Astrocyte (in vitro differentiated cells and primary cell): ENCODE results near the gene NSMCE1. TPM values are rescaled to one million over a fixed set of nuclear protein-coding genes. Genes with fewer than 3 reads are reported as not detected.

Experiments used
- DNase-seq: peaks from one replicate; pipeline ENCODE4 v3.0.0-alpha.2; 2010; ENCODE audit warnings: low read depth
- FAIRE-seq: peaks from 2 replicates; lab custom pipeline; 2011; peaks lifted over from hg19 to GRCh38; lab: Jason Lieb, UNC
- H2AFZ ChIP-seq: 2 replicates; pipeline ENCODE4 v1.6.0; 2012; ENCODE audit warnings: low read depth, low read length, inconsistent platforms
- H3K27ac ChIP-seq: 2 replicates; pipeline ENCODE4 v1.5.1; 2011; ENCODE audit warnings: low read depth, low read length, inconsistent platforms
- H3K27me3 ChIP-seq: 2 replicates; pipeline ENCODE4 v1.6.0; 2011; ENCODE audit warnings: low read length, inconsistent platforms; ENCODE audit not compliant: insufficient read depth
- H3K36me3 ChIP-seq: 2 replicates; pipeline ENCODE4 v1.5.1; 2011; ENCODE audit warnings: low read length, inconsistent platforms; ENCODE audit not compliant: insufficient read depth
- H3K4me1 ChIP-seq: 2 replicates; pipeline ENCODE4 v1.5.1; 2011; ENCODE audit warnings: low read length, inconsistent platforms; ENCODE audit not compliant: insufficient read depth
- H3K4me2 ChIP-seq: 2 replicates; pipeline ENCODE4 v1.6.0; 2012; ENCODE audit warnings: low read length, inconsistent platforms
- H3K4me3 ChIP-seq: 2 replicates; pipeline ENCODE4 v1.5.1; 2011; ENCODE audit warnings: low read depth, mild to moderate bottlenecking, low read length, inconsistent platforms; ENCODE audit not compliant: insufficient read depth
- H3K79me2 ChIP-seq: 2 replicates; pipeline ENCODE4 v1.6.0; 2012; ENCODE audit warnings: mild to moderate bottlenecking, low read length, inconsistent platforms; ENCODE audit not compliant: insufficient read depth
- H3K9ac ChIP-seq: 2 replicates; pipeline ENCODE4 v1.6.0; 2012; ENCODE audit warnings: mild to moderate bottlenecking, low read length, inconsistent platforms
- H3K9me3 ChIP-seq: 2 replicates; pipeline ENCODE4 v1.5.1; 2012; ENCODE audit warnings: low read depth, mild to moderate bottlenecking, low read length, inconsistent platforms; ENCODE audit not compliant: insufficient read depth
- H4K20me1 ChIP-seq: 2 replicates; pipeline ENCODE4 v1.6.0; 2012; ENCODE audit warnings: low read length, inconsistent platforms; ENCODE audit not compliant: insufficient read depth
- H3K27ac Mint-ChIP-seq: one replicate; pipeline ENCODE4 v1.8.0; 2021; ENCODE audit warnings: mild to moderate bottlenecking, mixed read lengths; ENCODE audit not compliant: unreplicated experiment
- H3K27me3 Mint-ChIP-seq: one replicate; pipeline ENCODE4 v1.8.0; 2021; ENCODE audit warnings: low read depth, mixed read lengths; ENCODE audit not compliant: unreplicated experiment
- H3K36me3 Mint-ChIP-seq: one replicate; pipeline ENCODE4 v1.8.0; 2021; ENCODE audit warnings: low read depth, mixed read lengths; ENCODE audit not compliant: unreplicated experiment
- H3K4me1 Mint-ChIP-seq: one replicate; pipeline ENCODE4 v1.8.0; 2021; ENCODE audit warnings: low read depth, mixed read lengths; ENCODE audit not compliant: unreplicated experiment
- H3K4me3 Mint-ChIP-seq: one replicate; pipeline ENCODE4 v1.8.0; 2021; ENCODE audit warnings: mild to moderate bottlenecking, moderate library complexity, mixed read lengths; ENCODE audit not compliant: unreplicated experiment
- H3K9me3 Mint-ChIP-seq: one replicate; pipeline ENCODE4 v1.8.0; 2021; ENCODE audit warnings: mild to moderate bottlenecking, mixed read lengths; ENCODE audit not compliant: unreplicated experiment
- CTCF ChIP-seq: IDR thresholded peaks from 2 replicates; pipeline ENCODE4 v1.5.1; 2011; ENCODE audit warnings: low read depth, mild to moderate bottlenecking, inconsistent platforms, low read length, moderate library complexity; ENCODE audit not compliant: insufficient read depth
- EZH2 ChIP-seq: IDR thresholded peaks from 2 replicates; pipeline ENCODE4 v1.6.1; 2012; ENCODE audit warnings: mild to moderate bottlenecking, low read length, inconsistent platforms; ENCODE audit not compliant: insufficient read depth
- total RNA-seq: library from RNA; stranded (reverse); gene quantifications from 2 replicates; pipeline ENCODE4 v1.2.1, GENCODE V29; 2021

The NSMCE1 gene
- total RNA-seq, 1 donor from 2014 or later, result 12.1 TPM

- no peaks in the 10 kb centered on the region for H3K27me3 ChIP-seq
- Mint-ChIP-seq H3K9me3 (peaks cover 3% of the 10 kb centered on the region), H3K27ac (no peak overlapping the region), H3K36me3 (peaks cover 3% of the 10 kb centered on the region), H3K4me3 (no peak overlapping the region), H3K27me3 (no peaks in the 10 kb centered on the region), H3K4me1 (peaks cover 49% of the 10 kb centered on the region)
- no peak for TF ChIP-seq CTCF
- no peak for TF ChIP-seq EZH2
- H3K36me3 ChIP-seq, result no peaks in the 10 kb centered on the region
- H3K9ac ChIP-seq, result no peak overlapping the region
- no peak overlapping the region for H3K27ac ChIP-seq
- H3K4me1 ChIP-seq, result peaks cover 60% of the 10 kb centered on the region
- H3K4me3 ChIP-seq, result no peak overlapping the region
- no peaks in the 10 kb centered on the region for H4K20me1 ChIP-seq
- no peaks in the 10 kb centered on the region for H3K9me3 ChIP-seq
- no peak overlapping the region for H3K4me2 ChIP-seq
- no peak overlapping the region for H2AFZ ChIP-seq
- peaks cover 14% of the 10 kb centered on the region for H3K79me2 ChIP-seq
- DNase-seq (no peak), FAIRE-seq (no peak)
These were observed 28.5 kb downstream of the NSMCE1 start for GRCh38 chr16:27239906-27240655.

- TF ChIP-seq CTCF (no peak), EZH2 (no peak)
- no peaks in the 10 kb centered on the region for H3K36me3 ChIP-seq
These were observed 29.5 kb downstream of the NSMCE1 start for GRCh38 chr16:27239026-27239425.

GRCh38 chr16:27238591-27238990, 30.0 kb downstream of the NSMCE1 start:
- Histone ChIP-seq H3K4me3 (no peak overlapping the region), H4K20me1 (no peaks in the 10 kb centered on the region), H3K27me3 (no peaks in the 10 kb centered on the region), H3K9ac (no peak overlapping the region), H3K9me3 (no peaks in the 10 kb centered on the region), H3K27ac (no peak overlapping the region), H2AFZ (no peak overlapping the region), H3K79me2 (no peaks in the 10 kb centered on the region), H3K36me3 (no peaks in the 10 kb centered on the region), H3K4me1 (peaks cover 50% of the 10 kb centered on the region), H3K4me2 (no peak overlapping the region)
- FAIRE-seq (no peak), DNase-seq (no peak)
- H3K27ac Mint-ChIP-seq, result no peak overlapping the region
- no peaks in the 10 kb centered on the region for H3K9me3 Mint-ChIP-seq
- peaks cover 45% of the 10 kb centered on the region for H3K4me1 Mint-ChIP-seq
- H3K27me3 Mint-ChIP-seq, result no peaks in the 10 kb centered on the region
- peaks cover 3% of the 10 kb centered on the region for H3K36me3 Mint-ChIP-seq
- no peak overlapping the region for H3K4me3 Mint-ChIP-seq
- TF ChIP-seq EZH2 (no peak), CTCF (no peak)

More at GRCh38 chr16:27239026-27239425, 29.5 kb downstream of the NSMCE1 start:
- Histone ChIP-seq H3K9ac (no peak overlapping the region), H3K9me3 (no peaks in the 10 kb centered on the region), H3K4me1 (peaks cover 54% of the 10 kb centered on the region), H3K79me2 (peaks cover 4% of the 10 kb centered on the region), H2AFZ (no peak overlapping the region), H3K27ac (no peak overlapping the region), H3K27me3 (no peaks in the 10 kb centered on the region), H3K4me3 (no peak overlapping the region), H4K20me1 (no peaks in the 10 kb centered on the region), H3K4me2 (no peak overlapping the region)
- Mint-ChIP-seq H3K4me1 (peaks cover 50% of the 10 kb centered on the region), H3K27ac (no peak overlapping the region), H3K27me3 (no peaks in the 10 kb centered on the region), H3K9me3 (no peaks in the 10 kb centered on the region), H3K4me3 (no peak overlapping the region), H3K36me3 (peaks cover 3% of the 10 kb centered on the region)
- DNase-seq, result no peak
- no peak for FAIRE-seq
